ENCODE results near the gene SLF1.

- TF ChIP-seq POLR2AphosphoS5 (IDR thresholded peaks at IDR 0.05; ENCODE audit: borderline replicate concordance, low read depth, low read length) (no peak), EZH2 (IDR thresholded peaks at IDR 0.05) (no peak), FOXP2 (optimal IDR thresholded peaks at IDR 0.05; ENCODE audit: control extremely low read depth, extremely low read length, insufficient read depth) (no peak)
These were observed 97.3 kb downstream of the SLF1 start for GRCh38 chr5:94715768-94716167.

Data from SK-N-MC (cell line).